BLaER1 (cell line): ENCODE results near the gene DUSP5.

Experiments
- H3K27ac ChIP-seq: shearing (Covaris generic); formaldehyde crosslinking; 2 replicates; pipeline ENCODE4 v1.8.1; 2022
- H3K27me3 ChIP-seq: shearing (Covaris generic); formaldehyde crosslinking; 2 replicates; pipeline ENCODE4 v1.8.1; 2022
- H3K36me3 ChIP-seq: shearing (Covaris generic); formaldehyde crosslinking; 2 replicates; pipeline ENCODE4 v1.8.1; 2022
- H3K4me1 ChIP-seq: shearing (Covaris generic); formaldehyde crosslinking; 2 replicates; pipeline ENCODE4 v1.8.1; 2022
- H3K4me2 ChIP-seq: shearing (Covaris generic); formaldehyde crosslinking; 2 replicates; pipeline ENCODE4 v1.8.1; 2022
- H3K4me3 ChIP-seq: shearing (Covaris generic); formaldehyde crosslinking; 2 replicates; pipeline ENCODE4 v1.8.1; 2022
- H3K9ac ChIP-seq: shearing (Covaris generic); formaldehyde crosslinking; 2 replicates; pipeline ENCODE4 v1.8.1; 2022
- H3K9me3 ChIP-seq: shearing (Covaris generic); formaldehyde crosslinking; 2 replicates; pipeline ENCODE4 v1.8.1; 2022
- H4K20me1 ChIP-seq: shearing (Covaris generic); formaldehyde crosslinking; 2 replicates; pipeline ENCODE4 v1.8.1; 2022
- Cebpa-rat ChIP-seq: shearing (Covaris generic); IDR thresholded peaks from 2 replicates; pipeline ENCODE4 v1.8.1; 2022

Gene DUSP5

DNA sequence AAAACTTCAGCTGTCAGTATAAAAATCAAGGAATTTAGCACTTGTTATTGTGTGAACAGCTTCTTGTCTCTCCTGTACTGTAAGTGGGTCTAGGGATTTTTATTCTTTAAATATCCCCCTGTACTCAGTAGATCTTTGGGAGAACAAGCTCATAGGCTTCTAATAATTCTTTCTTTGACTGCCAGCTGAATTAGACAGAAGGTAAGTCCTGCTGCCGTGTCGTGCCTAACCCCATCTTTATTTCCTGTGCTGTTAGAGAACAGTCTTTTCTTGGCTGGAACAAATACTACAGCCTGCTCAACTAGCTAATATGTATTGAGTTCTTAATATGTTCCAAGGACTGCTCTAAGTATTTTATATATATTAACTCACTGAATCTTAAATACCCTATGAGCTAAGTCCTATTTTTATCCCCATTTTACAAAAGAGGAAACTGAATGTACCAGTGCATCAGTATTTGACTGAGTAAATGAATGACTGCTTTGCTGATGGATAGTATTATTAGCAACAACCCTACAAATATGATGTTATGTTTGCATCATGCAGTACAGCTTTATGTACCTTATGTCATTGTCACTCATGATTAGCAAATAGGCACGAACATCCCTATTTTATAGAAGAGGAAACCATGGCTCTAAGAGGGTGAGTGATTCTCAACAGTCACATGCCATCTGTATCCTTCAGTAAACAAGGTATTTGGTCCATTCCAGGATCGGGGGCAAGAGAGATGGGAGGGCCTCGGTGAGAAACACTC, 5.5 kb upstream of the DUSP5 start:
- Histone ChIP-seq H3K9ac (no peak overlapping the region), H3K9me3 (no peaks in the 10 kb centered on the region), H3K4me3 (no peak overlapping the region), H3K36me3 (no peaks in the 10 kb centered on the region), H3K27me3 (peaks cover 61% of the 10 kb centered on the region), H3K27ac (no peak overlapping the region), H3K4me2 (peak overlapping the region; percentile 32), H4K20me1 (peaks cover 17% of the 10 kb centered on the region), H3K4me1 (peaks cover 58% of the 10 kb centered on the region)
- TF ChIP-seq Cebpa-rat, result no peak

DNA sequence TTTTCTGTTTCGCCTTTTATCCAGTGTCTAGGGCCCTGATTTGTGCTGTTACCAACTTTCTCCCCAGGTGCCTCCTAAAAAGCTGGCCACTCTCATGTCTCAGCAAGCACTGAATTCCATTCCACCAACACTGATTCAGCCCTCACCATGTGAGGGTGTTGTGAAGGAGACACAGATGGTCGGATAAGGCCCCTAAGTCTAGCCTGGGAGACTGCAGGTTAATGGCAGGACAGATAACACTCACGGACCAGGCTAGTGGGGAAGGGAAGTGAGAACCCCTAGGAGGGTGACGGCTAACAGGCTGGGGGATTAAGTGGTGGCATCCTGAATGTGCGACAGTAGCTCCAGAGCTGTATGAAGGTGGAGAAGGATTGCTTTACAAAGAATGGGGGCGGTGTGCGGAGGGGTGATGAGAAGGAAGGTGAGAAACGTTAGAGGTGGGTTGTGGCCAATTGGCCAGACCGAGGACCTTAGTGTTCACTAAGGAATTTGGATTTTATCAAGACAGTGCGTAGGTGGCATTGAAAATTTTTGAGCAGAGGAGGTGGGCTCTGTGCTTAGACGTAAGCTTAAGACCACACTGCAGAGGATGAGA, 3.8 kb upstream of the DUSP5 start:
- no peak overlapping the region for H3K27ac ChIP-seq

DNA sequence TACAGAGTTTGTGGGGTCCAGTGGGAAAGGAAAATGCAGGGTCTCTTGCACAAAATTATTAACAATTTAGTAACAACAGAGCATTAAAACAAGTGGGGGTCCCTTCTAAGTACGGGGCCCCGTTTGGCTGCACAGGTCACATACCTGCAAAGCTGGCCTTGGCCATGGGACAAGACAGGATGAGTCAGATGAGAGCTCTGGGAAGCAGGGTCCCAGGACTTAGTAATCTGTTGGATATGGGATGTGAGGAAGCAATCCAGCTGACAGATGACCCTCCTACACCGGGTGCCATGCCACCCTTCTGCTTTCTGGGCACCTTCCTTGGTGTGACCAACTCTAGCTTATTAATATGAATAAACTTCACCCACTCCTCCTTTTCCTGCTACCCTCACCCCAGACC, 3.2 kb upstream of the DUSP5 start:
- Histone ChIP-seq H3K36me3 (no peaks in the 10 kb centered on the region), H3K9ac (no peak overlapping the region), H3K4me1 (peaks cover 52% of the 10 kb centered on the region), H3K4me2 (no peak overlapping the region), H3K27me3 (peaks cover 73% of the 10 kb centered on the region), H4K20me1 (peaks cover 16% of the 10 kb centered on the region), H3K4me3 (no peak overlapping the region), H3K9me3 (no peaks in the 10 kb centered on the region), H3K27ac (no peak overlapping the region)
- no peak for TF ChIP-seq Cebpa-rat

More for the DNA sequence above, 3.8 kb upstream of the DUSP5 start:
- H3K4me1 ChIP-seq, result peaks cover 52% of the 10 kb centered on the region
- H3K4me3 ChIP-seq, result no peak overlapping the region
- no peaks in the 10 kb centered on the region for H3K36me3 ChIP-seq
- no peak overlapping the region for H3K4me2 ChIP-seq
- no peak overlapping the region for H3K9ac ChIP-seq
- H3K27me3 ChIP-seq, result peaks cover 67% of the 10 kb centered on the region
- H4K20me1 ChIP-seq, result peaks cover 13% of the 10 kb centered on the region
- H3K9me3 ChIP-seq, result no peaks in the 10 kb centered on the region
- no peak for TF ChIP-seq Cebpa-rat

DNA sequence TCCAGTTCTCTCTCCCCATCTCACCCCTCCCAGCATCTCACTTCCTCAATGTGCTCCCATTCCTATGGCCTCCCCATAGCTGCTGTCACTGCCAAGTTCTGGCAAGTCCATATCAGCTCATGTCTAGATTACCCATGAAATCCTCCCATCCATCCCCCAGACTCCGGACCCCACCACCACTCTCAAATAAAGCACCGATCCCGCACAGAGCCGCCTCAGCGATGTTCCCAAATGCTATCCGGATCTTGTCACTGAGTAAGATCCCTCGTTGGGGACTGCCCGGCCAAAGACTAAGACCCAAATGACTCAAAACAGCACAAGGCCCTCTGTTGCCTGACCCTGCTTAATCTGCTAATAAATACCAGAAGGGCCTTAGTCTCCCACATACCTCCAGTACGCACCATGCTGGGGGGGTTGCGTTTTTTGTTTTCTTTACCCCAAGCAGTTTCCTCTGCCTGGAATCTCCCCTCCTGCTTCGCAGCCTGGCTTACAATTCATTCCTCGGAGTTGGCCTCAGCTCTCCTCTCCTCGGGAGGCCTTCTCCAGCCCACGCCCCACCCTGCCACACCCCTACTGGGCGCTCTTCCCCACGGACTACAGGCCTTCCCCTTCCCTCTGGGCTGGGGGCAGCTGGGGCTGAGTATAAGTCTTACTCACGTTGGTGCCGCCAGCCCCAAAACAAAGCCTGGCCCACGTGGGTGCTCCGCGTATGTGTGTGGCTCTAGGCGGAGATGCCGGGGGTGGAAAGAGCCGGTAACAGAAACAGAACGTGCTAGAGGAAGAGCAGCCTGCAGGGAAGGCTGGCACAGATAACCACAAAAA, 1.8 kb upstream of the DUSP5 start:
- H3K36me3 ChIP-seq, result no peaks in the 10 kb centered on the region
- H4K20me1 ChIP-seq, result peaks cover 19% of the 10 kb centered on the region
- peak overlapping the region; percentile 97 for H3K4me2 ChIP-seq
- TF ChIP-seq Cebpa-rat, result no peak
- peaks cover 76% of the 10 kb centered on the region for H3K27me3 ChIP-seq
- H3K4me3 ChIP-seq, result no peak overlapping the region
- peaks cover 54% of the 10 kb centered on the region for H3K4me1 ChIP-seq
- H3K27ac ChIP-seq, result no peak overlapping the region
- H3K9ac ChIP-seq, result no peak overlapping the region
- no peaks in the 10 kb centered on the region for H3K9me3 ChIP-seq

DNA sequence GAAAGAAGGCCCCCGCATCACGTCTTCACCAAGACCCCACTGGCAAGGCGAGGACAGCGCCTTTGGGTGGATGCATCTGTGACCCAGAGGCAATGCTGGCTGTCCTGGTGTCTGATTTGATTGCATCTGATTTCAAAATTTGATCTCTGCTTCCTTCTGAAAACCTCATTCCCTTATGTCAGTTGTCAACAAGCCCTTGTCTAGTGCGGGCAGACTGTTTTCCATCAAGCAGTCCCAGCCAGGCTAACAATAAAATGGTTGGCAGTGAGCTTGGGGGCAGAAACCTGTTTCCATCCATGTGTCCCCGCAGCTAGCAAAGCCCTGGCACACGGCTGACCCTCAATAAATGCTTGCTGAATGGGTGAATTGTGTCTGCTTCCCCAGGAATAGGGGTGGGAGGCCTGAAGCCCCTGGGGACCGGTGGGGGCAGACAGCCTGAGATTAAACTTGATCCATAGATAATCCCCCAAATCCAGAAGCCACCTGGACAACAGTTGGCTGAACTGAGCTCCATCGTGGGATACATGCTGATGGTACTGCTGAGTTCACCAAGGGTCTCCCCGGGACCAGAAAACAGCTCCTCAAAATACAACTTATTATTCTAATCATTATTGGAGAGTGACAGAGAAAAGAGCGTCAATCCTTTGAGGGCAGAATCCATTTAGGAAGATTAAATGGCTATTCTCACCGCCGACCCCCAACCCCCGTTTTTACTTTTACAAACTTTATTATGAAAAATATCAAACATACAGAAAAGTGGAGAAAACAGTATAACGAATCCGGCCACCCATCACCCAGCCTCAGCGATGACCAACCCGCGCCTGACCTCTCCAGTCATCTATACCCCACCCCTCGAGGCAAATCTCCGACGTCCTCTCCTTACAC, 912 bp upstream of the DUSP5 start:
- Histone ChIP-seq H3K4me1 (peaks cover 62% of the 10 kb centered on the region), H3K27ac (peak overlapping the region; percentile 68; the same call in 1 of the 2 replicates), H3K27me3 (peaks cover 76% of the 10 kb centered on the region), H3K4me2 (peak overlapping the region; percentile 97), H3K36me3 (no peaks in the 10 kb centered on the region), H3K9ac (peak overlapping the region; percentile 74), H3K9me3 (no peaks in the 10 kb centered on the region), H3K4me3 (peak overlapping the region; percentile 76), H4K20me1 (peaks cover 19% of the 10 kb centered on the region)
- TF ChIP-seq Cebpa-rat, result no peak

DNA sequence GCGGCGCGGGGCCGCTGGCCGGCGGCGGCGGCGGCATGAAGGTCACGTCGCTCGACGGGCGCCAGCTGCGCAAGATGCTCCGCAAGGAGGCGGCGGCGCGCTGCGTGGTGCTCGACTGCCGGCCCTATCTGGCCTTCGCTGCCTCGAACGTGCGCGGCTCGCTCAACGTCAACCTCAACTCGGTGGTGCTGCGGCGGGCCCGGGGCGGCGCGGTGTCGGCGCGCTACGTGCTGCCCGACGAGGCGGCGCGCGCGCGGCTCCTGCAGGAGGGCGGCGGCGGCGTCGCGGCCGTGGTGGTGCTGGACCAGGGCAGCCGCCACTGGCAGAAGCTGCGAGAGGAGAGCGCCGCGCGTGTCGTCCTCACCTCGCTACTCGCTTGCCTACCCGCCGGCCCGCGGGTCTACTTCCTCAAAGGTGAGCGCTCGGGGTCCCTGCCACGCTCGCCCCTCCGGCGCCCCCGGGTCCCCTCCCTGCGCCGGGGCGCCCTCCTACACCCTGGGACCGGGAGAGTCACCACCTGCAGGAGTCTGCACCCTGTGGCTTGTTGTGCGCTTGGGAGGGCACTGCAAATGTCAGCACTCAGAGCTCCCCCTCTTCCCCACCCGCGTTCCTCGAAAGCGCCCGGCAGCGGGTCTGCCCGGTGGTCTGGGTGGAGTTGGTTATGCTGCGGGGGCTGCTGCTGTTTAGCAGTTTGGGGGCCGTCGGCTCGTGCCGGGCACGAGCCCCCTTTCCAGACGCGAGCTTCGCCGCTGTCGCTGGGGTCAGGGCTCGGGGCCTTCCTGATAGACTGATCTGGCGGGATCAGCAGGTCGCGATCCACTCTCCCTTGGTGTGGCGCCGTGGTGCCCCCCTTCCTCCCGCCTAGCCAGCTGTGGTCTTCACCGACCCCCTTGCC, 627 bp downstream of the DUSP5 start:
- H3K9ac ChIP-seq, result peak overlapping the region; percentile 67; the same call in 1 of the 2 replicates

DNA sequence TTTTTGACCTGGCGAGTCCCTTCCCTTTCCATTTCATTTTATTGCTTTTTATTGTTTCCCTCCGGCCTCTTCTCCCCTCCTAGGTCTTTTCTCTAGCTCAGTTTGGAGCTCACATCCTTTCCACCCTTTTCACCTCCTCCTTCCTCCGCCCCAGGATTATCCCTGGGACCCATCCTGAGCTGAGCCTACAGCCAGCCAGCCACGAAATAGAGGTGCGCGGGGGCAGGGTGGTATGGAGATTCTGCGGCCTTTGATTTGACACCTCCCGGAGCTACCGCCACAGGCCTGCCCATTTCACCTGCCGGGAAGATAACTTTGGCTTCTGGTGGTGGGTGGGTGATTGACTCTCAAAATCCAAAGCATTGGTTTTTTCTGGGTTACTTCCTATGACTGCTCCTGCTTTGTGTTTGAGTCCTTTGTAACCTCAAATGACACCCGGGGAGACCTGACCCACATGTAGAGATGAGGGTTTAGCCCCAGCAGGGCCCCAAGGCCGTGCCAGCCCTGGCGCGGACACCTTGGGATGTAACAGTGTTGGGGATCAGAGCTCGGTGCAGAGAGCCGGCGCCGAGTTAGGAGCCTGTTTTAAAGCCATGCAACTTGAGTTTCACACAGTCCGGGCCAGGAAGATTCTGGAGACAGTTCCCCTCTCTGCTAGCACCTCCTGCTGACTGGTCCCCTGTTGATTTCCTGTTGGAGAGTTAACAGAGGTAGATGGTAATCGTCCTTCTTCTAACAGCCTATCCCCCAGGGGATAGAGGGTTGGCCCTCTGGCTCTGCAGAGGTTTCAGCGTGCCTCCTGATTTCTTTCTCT, 1.5 kb downstream of the DUSP5 start:
- no peak for TF ChIP-seq Cebpa-rat
- H3K36me3 ChIP-seq, result no peaks in the 10 kb centered on the region
- peak overlapping the region; percentile 76; the same call in 1 of the 2 replicates for H3K4me3 ChIP-seq
- peak overlapping the region; percentile 97 for H3K4me2 ChIP-seq
- H3K27ac ChIP-seq, result no peak overlapping the region
- H3K4me1 ChIP-seq, result peaks cover 73% of the 10 kb centered on the region
- H3K27me3 ChIP-seq, result peaks cover 57% of the 10 kb centered on the region
- H4K20me1 ChIP-seq, result peaks cover 19% of the 10 kb centered on the region
- no peak overlapping the region for H3K9ac ChIP-seq
- H3K9me3 ChIP-seq, result no peaks in the 10 kb centered on the region

More for the DNA sequence above, 627 bp downstream of the DUSP5 start:
- Histone ChIP-seq H3K4me1 (peaks cover 64% of the 10 kb centered on the region), H3K9me3 (no peaks in the 10 kb centered on the region), H3K27me3 (peaks cover 66% of the 10 kb centered on the region), H3K4me2 (peak overlapping the region; percentile 97), H4K20me1 (peaks cover 19% of the 10 kb centered on the region), H3K4me3 (peak overlapping the region; percentile 76), H3K27ac (no peak overlapping the region), H3K36me3 (no peaks in the 10 kb centered on the region)
- no peak for TF ChIP-seq Cebpa-rat
